GM18499 (cell line): ENCODE results near the gene MYLK2.

Source experiments
- ATAC-seq: cut with Tn5 transposase; IDR thresholded peaks from one replicate; pipeline ENCODE4 v1.9.1; 2021; ENCODE audit warnings: moderate number of reproducible peaks; ENCODE audit not compliant: insufficient read depth, unreplicated experiment

Gene MYLK2

GRCh38 chr20:31833130-31833930, 14.2 kb downstream of the MYLK2 start:
- ATAC-seq: no peak

- no peak for ATAC-seq
Observed at GRCh38 chr20:31833931-31834521, 14.9 kb downstream of the MYLK2 start.

- ATAC-seq: no peak
Observed at GRCh38 chr20:31835554-31835953, 16.4 kb downstream of the MYLK2 start.

- peak; percentile 50 for ATAC-seq
Observed at GRCh38 chr20:31835977-31836852, 17.1 kb downstream of the MYLK2 start.

GRCh38 chr20:31836853-31837608, 17.9 kb downstream of the MYLK2 start:
- no peak for ATAC-seq

- ATAC-seq: no peak
Observed at GRCh38 chr20:31837896-31838397, 18.8 kb downstream of the MYLK2 start.

GRCh38 chr20:31838646-31839292, 19.6 kb downstream of the MYLK2 start:
- ATAC-seq: no peak

GRCh38 chr20:31839782-31840487, 20.8 kb downstream of the MYLK2 start:
- no peak for ATAC-seq

GRCh38 chr20:31840906-31841816, 22.0 kb downstream of the MYLK2 start:
- ATAC-seq: no peak

- ATAC-seq: no peak
Observed at GRCh38 chr20:31841928-31842327, 22.8 kb downstream of the MYLK2 start.

- ATAC-seq: no peak
Observed at GRCh38 chr20:31842471-31843157, 23.5 kb downstream of the MYLK2 start.

- ATAC-seq: no peak
Observed at GRCh38 chr20:31843288-31843687, 24.1 kb downstream of the MYLK2 start.

GRCh38 chr20:31843881-31844280, 24.7 kb downstream of the MYLK2 start:
- no peak for ATAC-seq

GRCh38 chr20:31844737-31845299, 25.7 kb downstream of the MYLK2 start:
- ATAC-seq: no peak

- ATAC-seq: no peak
Observed at GRCh38 chr20:31845300-31845863, 26.2 kb downstream of the MYLK2 start, which contains the start of gene FOXS1. TSS of gene FOXS1 (minus strand) at chr20:31845604. CDS start at chr20:31845542, 62 bp downstream.

GRCh38 chr20:31846793-31847138, 27.6 kb downstream of the MYLK2 start:
- no peak for ATAC-seq
